Measurements from ENCODE around the gene STAC2. TPM values are rescaled to one million over a fixed set of nuclear protein-coding genes. Genes with fewer than 3 reads are reported as not detected.
A peak's percentile ranks its signal among the peaks of the same experiment; 100 is the strongest.

STAC2 gene
- total and polyA plus RNA-seq, 2 of the 13 experiments (the other 11 are each of a cell fraction or from before 2014, with no cell fraction given) = not detected

GRCh38 chr17:39244016-39244599 is 18.4 kb upstream of the STAC2 start (continued):
- TF ChIP-seq ZSCAN20 (CRISPR knock-in tag; IDR thresholded peaks at IDR 0.05; ENCODE audit: borderline replicate concordance) (no peak), ZNF607 (CRISPR knock-in tag; IDR thresholded peaks at IDR 0.05; ENCODE audit: borderline replicate concordance) (peak; percentile 8; the same call in 1 of the 2 replicates), ZMYM2 (CRISPR knock-in tag; IDR thresholded peaks at IDR 0.05) (no peak), FOXC1 (CRISPR knock-in tag; IDR thresholded peaks at IDR 0.05; ENCODE audit: borderline replicate concordance) (peak; percentile 52; the same call in 1 of the 2 replicates), ZNF235 (CRISPR knock-in tag; IDR thresholded peaks at IDR 0.05; ENCODE audit: borderline replicate concordance) (no peak), RBAK (CRISPR knock-in tag; IDR thresholded peaks at IDR 0.05) (0 out of 2 replicates have a peak, but pooled peaks have one; percentile 16), PRDM15 (CRISPR knock-in tag; IDR thresholded peaks at IDR 0.05) (no peak), IKZF5 (CRISPR knock-in tag; IDR thresholded peaks at IDR 0.05) (peak; percentile 4; the same call in 1 of the 2 replicates), ELF4 (CRISPR knock-in tag; IDR thresholded peaks at IDR 0.05; ENCODE audit: borderline replicate concordance) (no peak), ZBTB7B (CRISPR knock-in tag; IDR thresholded peaks at IDR 0.05) (0 out of 2 replicates have a peak, but pooled peaks have one; percentile 7), KDM5B (CRISPR knock-in tag; IDR thresholded peaks at IDR 0.05; ENCODE audit: borderline replicate concordance) (0 out of 2 replicates have a peak, but pooled peaks have one; percentile 12), ZNF263 (CRISPR knock-in tag; IDR thresholded peaks at IDR 0.05) (peak; percentile 93), ZNF354B (CRISPR knock-in tag; IDR thresholded peaks at IDR 0.05) (no peak), ZFP36L2 (CRISPR knock-in tag; IDR thresholded peaks at IDR 0.05) (no peak), DMTF1 (CRISPR knock-in tag; IDR thresholded peaks at IDR 0.05) (no peak), ZBTB20 (CRISPR knock-in tag; IDR thresholded peaks at IDR 0.05; ENCODE audit: borderline replicate concordance, low read depth) (peak; percentile 55; the same call in 1 of the 2 replicates), FOXK2 (IDR thresholded peaks at IDR 0.05) (no peak), HHEX (CRISPR knock-in tag; IDR thresholded peaks at IDR 0.05) (0 out of 2 replicates have a peak, but pooled peaks have one; percentile 9), ZBTB3 (CRISPR knock-in tag; IDR thresholded peaks at IDR 0.05; ENCODE audit: borderline replicate concordance, low read depth) (no peak), CREBL2 (CRISPR knock-in tag; IDR thresholded peaks at IDR 0.05; ENCODE audit: borderline replicate concordance) (no peak), HES4 (CRISPR knock-in tag; IDR thresholded peaks at IDR 0.05; ENCODE audit: borderline replicate concordance) (0 out of 2 replicates have a peak, but pooled peaks have one; percentile 16)
